ENCODE results near the gene LTK.

- TF ChIP-seq ZNF274 (IDR thresholded peaks at IDR 0.05; ENCODE audit: low read depth, low read length) (no peak), YY1 (IDR thresholded peaks at IDR 0.05; ENCODE audit: insufficient read depth, insufficient read length) (no peak)
Measured at GRCh38 chr15:41511899-41512369, 1.7 kb downstream of the LTK start.
